HL-60 (cell line): ENCODE data around the gene OBSL1.

Source experiments
- POLR2AphosphoS5 ChIP-seq: IDR thresholded peaks from 2 replicates; pipeline ENCODE4 v1.6.1; 2012; ENCODE audit warnings: low read depth
- TF ChIP-seq, protein P1 (sequence below): IDR thresholded peaks from one replicate; pipeline ENCODE4 v1.5.1; 2011; ENCODE audit warnings: low read length, control low read depth, inconsistent platforms; ENCODE audit not compliant: insufficient read depth

GRCh38 chr2:219521066-219521880 is 50.1 kb downstream of the OBSL1 start:
- TF ChIP-seq, protein P1, sequence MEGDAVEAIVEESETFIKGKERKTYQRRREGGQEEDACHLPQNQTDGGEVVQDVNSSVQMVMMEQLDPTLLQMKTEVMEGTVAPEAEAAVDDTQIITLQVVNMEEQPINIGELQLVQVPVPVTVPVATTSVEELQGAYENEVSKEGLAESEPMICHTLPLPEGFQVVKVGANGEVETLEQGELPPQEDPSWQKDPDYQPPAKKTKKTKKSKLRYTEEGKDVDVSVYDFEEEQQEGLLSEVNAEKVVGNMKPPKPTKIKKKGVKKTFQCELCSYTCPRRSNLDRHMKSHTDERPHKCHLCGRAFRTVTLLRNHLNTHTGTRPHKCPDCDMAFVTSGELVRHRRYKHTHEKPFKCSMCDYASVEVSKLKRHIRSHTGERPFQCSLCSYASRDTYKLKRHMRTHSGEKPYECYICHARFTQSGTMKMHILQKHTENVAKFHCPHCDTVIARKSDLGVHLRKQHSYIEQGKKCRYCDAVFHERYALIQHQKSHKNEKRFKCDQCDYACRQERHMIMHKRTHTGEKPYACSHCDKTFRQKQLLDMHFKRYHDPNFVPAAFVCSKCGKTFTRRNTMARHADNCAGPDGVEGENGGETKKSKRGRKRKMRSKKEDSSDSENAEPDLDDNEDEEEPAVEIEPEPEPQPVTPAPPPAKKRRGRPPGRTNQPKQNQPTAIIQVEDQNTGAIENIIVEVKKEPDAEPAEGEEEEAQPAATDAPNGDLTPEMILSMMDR, result no peak
- TF ChIP-seq POLR2AphosphoS5, result no peak
